ENCODE measurements around the gene CLIP4.

DNA sequence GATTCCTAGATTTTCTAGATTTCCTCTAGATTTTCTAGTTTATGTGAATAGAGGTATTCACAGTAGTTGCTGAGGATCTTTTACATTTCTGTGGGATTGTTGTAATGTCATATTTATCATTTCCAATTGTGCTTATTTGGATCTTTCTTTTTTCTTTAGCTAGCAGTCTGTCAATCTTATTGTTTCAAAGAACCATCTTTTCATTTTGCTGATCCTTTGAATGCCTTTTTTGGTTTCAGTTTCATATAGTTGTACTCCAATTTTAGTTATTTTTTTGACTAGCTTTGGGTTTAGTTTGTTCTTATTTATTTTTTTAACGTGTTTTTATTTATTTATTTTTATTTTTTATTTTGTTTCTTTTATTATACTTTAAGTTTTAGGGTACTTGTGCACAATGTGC is 24.5 kb downstream of the CLIP4 start:
- TF ChIP-seq, protein P1, sequence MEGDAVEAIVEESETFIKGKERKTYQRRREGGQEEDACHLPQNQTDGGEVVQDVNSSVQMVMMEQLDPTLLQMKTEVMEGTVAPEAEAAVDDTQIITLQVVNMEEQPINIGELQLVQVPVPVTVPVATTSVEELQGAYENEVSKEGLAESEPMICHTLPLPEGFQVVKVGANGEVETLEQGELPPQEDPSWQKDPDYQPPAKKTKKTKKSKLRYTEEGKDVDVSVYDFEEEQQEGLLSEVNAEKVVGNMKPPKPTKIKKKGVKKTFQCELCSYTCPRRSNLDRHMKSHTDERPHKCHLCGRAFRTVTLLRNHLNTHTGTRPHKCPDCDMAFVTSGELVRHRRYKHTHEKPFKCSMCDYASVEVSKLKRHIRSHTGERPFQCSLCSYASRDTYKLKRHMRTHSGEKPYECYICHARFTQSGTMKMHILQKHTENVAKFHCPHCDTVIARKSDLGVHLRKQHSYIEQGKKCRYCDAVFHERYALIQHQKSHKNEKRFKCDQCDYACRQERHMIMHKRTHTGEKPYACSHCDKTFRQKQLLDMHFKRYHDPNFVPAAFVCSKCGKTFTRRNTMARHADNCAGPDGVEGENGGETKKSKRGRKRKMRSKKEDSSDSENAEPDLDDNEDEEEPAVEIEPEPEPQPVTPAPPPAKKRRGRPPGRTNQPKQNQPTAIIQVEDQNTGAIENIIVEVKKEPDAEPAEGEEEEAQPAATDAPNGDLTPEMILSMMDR (conservative IDR thresholded peaks at IDR 0.05; ENCODE audit: low read length), result no peak
- no peak for TF ChIP-seq EZH2phosphoT487 (IDR thresholded peaks at IDR 0.05; ENCODE audit: borderline replicate concordance)

All from Loucy (cell line).